NCI-H1417 treated with DMSO at 0.1 percent for 48 hours (cell line): ENCODE measurements around the gene TIA1.
"Not testable (repeated sequence)": the region's sequence is repeated elsewhere in the genome, so short reads cannot be mapped to it uniquely, and the experiment has no call there.

ENCODE experiments used
- DNase-seq: peaks from one replicate; lab custom pipeline; 2025; lab: John Stamatoyannopoulos, UW

TIA1 gene

GRCh38 chr2:70214953-70215549 lies 33.4 kb downstream of the TIA1 start:
- no peak for DNase-seq

DNA sequence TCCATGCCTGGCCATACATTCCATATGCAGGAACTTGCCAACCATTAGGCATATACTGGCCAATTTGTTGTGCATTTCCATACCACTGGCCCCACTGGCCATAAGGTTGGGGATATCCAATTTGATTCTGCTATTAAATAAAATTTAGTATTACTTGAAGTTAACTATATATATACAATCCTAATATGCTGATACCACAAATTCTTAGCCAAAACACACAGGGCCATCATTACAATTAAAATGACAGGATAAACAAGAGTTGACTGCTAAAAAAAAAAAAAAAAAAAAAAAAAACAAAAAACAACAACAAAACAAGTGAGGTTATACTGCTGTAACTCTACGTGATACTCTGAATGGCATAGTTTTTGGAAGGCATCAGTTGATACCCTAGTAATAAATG lies 34.1 kb downstream of the TIA1 start:
- DNase-seq: no peak

DNA sequence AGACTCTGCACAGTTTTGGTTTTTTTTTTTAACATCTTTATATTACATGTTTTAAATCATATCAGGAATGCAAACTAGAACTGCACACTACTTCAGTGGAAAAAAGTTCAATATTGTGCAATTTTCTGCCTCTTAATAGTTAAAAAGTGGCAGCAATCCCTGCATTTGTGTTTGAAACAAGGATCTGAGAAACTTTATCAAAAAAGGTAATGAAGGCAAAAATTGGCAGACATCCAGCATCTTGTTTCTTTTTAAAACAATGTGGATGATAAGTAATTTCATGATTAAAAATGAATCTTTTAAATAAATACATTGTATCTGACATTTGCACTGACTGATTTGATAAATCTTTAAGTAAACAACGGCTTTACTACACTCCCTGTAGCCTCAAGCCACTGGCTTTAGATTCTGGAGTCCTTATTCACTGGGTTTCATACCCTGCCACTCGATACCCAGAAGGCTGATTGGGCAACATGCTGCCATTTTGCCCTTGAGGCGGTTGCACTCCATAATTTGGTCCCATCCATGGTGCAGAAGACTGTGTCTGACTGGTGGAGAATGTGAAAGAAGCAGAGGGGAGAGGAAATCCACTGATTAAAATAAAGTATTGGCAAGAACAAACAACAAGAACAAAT lies 36.0 kb downstream of the TIA1 start:
- DNase-seq: no peak

GRCh38 chr2:70211595-70211994 lies 36.8 kb downstream of the TIA1 start:
- no peak for DNase-seq

- no peak for DNase-seq
These were observed 44.0 kb downstream of the TIA1 start for GRCh38 chr2:70204452-70204851.

DNA sequence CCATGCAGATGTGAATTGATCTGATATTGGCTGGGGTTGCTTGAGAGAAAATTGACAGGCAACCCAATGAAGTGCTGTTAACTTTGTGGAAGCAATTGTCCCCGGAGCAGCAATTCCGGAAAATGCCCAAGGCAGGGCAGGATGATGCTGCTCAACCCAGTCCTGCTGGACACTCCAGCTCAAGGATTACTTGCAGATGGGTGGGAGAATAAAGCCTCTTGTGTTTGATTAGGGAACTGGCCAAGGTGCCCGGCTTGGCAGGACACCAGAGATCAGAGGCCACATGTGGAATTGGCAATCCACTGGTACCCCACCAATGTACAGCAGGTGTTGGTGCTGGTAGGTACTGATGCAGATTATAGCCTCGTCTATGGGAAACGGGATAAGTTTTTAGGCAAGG lies 45.3 kb downstream of the TIA1 start:
- no peak for DNase-seq

- DNase-seq: no peak
These were observed 46.1 kb downstream of the TIA1 start for GRCh38 chr2:70202236-70202806.

GRCh38 chr2:70201831-70202230 lies 46.6 kb downstream of the TIA1 start:
- DNase-seq: no peak

- DNase-seq: no peak
These were observed 47.1 kb downstream of the TIA1 start for GRCh38 chr2:70201225-70201768.

GRCh38 chr2:70199320-70199864 lies 49.0 kb downstream of the TIA1 start:
- DNase-seq: no peak

- DNase-seq: no peak
These were observed 55.9 kb downstream of the TIA1 start for GRCh38 chr2:70192516-70192915.

DNA sequence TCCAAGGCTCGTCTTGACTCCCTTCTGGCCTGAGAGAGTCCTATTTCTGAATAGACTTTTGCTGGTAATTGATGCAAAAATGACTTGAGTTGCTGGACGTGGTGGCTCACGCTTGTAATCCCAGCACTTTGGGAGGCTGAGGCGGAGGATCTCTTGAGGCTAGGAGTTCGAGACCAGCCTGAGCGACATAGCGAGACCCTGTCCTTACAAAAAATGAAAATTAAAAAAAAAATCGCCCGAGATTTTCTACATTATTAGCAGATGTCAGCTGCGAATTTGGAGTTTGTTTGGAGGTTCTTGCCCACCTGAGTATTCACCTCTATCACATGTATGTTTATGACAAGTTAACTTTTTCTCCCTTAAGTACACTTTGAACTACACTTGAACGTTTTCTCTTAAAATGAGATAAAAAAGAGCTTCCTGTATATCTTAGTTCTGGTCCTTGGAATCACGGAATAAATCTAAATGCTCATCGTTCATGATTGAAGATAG lies 57.1 kb downstream of the TIA1 start:
- no peak for DNase-seq

DNA sequence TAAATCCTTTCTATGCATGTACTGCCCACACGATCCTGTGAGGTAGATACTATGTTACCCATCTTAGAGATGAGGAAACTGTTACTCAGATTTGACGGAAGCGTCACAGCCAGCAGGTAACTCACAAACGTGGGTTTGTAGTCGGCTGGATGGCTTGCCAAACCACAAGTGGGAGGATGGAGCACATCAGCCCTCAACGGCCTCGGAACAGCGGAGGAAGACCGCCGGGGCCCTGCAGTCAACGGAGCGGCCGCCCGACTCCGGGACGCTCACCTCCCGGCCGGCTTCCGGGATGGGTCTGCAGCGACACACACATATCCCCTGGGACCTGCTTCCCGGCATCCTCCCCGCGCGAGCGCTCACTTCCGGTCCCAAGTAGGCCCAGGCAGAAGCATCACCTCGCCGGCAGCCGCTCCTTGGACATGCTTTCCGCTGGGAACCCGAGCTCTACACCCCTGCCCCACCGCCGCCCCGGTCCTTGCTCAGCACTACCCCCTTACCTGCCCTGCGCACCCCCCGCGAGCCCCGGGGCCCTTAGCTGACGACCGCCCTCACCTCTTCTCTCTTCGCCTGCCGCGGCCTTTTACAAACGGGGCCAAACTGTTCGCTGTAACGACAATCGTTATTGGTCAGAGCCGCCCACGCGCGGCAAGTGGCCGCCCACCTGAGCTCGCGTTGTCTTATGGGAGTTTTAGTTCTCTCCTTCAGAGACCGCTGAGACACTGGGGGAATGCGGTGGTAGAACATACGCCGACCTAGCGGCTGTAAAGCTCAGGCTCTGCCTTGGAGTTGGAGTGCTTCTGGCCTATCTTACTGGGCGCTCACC lies 57.8 kb downstream of the TIA1 start, which contains the start of gene C2orf42:
C2orf42 (minus strand) TSS at position 602 of the 826 bp plus-strand sequence. CDS start 9,034 bp downstream, outside the sequence.
- DNase-seq: peak; percentile 89

- DNase-seq: no peak
These were observed 60.0 kb downstream of the TIA1 start for GRCh38 chr2:70188460-70188859.

GRCh38 chr2:70187170-70187569 lies 61.3 kb downstream of the TIA1 start:
- DNase-seq: not testable (repeated sequence)

DNA sequence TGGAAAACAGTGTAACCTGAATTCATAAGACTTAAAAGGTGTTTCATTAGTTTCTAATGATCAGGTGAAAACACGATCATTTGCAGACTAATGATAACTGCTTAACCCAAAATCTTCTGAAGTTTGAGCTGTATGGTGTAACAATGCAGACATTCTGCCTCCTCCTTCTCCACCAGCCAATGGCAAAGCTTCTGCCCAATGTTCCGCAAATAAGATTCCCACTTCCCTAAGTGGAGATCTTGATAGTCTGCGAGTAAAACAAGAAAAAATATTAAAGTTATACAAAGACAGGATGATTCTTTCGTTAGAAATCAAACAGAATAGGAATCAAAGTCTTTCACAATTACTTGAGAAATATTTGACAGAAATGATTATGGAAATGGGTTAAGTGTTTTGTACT lies 65.7 kb downstream of the TIA1 start:
- DNase-seq: no peak

DNA sequence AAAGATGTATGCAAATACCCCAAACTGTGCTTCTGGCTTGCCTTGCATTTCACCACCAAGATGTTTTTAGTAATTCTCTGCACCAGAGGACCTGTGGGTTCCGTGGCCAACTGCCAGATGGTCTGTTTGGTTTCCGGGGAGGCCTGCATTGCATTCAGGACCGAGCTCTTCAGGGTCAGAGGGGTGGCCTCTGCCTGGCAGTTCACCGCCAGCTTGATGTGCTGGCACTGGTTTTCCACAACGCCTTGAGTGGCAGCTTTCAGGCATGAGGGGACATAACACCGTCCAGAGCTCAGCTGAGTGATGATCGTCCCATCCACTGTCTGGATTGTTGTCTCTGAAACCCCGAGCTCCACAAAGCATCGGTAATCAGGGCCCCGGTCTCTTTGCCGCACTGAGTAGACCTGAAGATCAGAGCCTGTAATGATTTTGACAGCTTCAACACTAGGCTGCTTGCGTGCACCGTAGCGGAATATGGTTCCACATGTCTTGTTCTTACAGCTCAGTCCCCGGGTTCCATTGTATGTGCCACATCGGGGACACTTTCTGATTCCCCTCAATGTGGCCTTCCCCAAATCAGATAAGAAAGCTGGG lies 67.0 kb downstream of the TIA1 start:
- no peak for DNase-seq

DNA sequence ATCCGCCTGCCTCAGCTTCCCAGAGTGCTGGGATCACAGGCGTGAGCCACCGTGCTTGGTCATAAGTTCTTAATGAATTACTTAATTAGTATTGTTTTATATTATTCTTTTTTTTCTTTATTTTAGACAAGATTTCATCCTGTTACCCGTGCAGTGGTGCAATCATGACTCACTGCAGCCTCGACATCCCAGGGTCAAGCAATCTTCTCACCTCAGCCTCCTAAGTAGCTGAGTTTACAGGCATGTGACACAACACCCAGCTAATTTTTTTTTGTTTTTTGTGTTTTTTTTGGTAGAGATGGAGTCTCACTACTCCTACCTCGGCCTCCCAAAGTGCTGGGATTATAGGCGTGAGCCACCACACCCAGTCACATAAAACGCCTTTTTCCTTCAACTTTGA lies 74.9 kb downstream of the TIA1 start:
- DNase-seq: no peak

- not testable (repeated sequence) for DNase-seq
These were observed 78.7 kb downstream of the TIA1 start for GRCh38 chr2:70169654-70170245.

DNA sequence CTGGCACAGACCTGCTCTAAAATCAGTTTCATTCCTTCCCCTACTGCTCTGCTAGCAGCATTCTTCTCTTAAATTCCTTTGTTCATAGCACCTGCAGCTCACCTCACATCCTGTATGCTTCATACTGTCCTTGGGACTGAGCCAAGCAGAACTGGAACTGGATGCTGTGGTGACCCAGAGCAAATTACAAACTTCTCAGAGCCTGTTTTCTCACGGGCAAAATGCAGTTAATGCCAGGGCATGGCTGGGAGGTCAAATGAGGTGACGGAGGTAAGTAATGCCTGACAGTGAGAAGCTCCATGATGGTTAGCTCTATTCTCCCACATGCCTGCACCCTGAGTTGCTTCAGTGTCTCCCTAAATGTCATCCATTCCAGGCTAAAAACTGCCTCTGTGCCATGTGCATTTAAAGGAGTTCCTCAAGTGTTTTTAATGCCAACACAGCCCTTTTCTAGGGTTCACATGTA lies 87.3 kb downstream of the TIA1 start:
- no peak for DNase-seq

- no peak for DNase-seq
These were observed 87.9 kb downstream of the TIA1 start for GRCh38 chr2:70160545-70160944.
